A673 (cell line): ENCODE results near the gene UMAD1. TPM values are rescaled to one million over a fixed set of nuclear protein-coding genes. Genes with fewer than 3 reads are reported as not detected.

Experiments
- BruUV-seq: library from RNA; stranded (reverse); fragments of 400-500 nt; replicated peaks from 2 replicates; lab custom pipeline; 2021; lab: Mats Ljungman, UMichigan
- CTCF ChIA-PET: fragments of 300-600 bp; sonication (Branson Sonifier 250); formaldehyde crosslinking; loops from one replicate; lab custom pipeline; 2022; ENCODE audit warnings: antibody characterized with exemption; lab: Charles Lee
- POLR2A ChIA-PET: fragments of 300-600 bp; sonication (Branson Sonifier 250); formaldehyde crosslinking; loops from one replicate; lab custom pipeline; 2022; ENCODE audit warnings: antibody characterized with exemption; ENCODE audit not compliant: low non-redundant PET; lab: Charles Lee
- DNase-seq: peaks from one replicate; pipeline ENCODE4 v3.0.0-alpha.2; 2015; ENCODE audit warnings: low spot score
- H3K27ac ChIP-seq: fragments of 200-600 bp; sonication (generic); 2 replicates; pipeline ENCODE4 v1.5.1; 2016; ENCODE audit warnings: mixed run types, low read depth, mild to moderate bottlenecking, mixed read lengths, antibody characterized with exemption, low read length; ENCODE audit not compliant: poor library complexity, severe bottlenecking
- H3K27me3 ChIP-seq: fragments of 200-600 bp; sonication (generic); replicated peaks from 2 replicates; pipeline ENCODE4 v1.6.1; 2017; ENCODE audit warnings: mixed run types, low read depth, mild to moderate bottlenecking, mixed read lengths, antibody characterized with exemption, low read length; ENCODE audit not compliant: insufficient read depth, poor library complexity
- H3K36me3 ChIP-seq: fragments of 200-600 bp; sonication (generic); 2 replicates; pipeline ENCODE4 v1.6.1; 2016; ENCODE audit warnings: mixed run types, mild to moderate bottlenecking, mixed read lengths, antibody characterized with exemption, low read length; ENCODE audit not compliant: insufficient read depth, poor library complexity, severe bottlenecking
- H3K4me1 ChIP-seq: fragments of 200-600 bp; sonication (generic); 2 replicates; pipeline ENCODE4 v1.6.1; 2017; ENCODE audit warnings: mixed run types, mild to moderate bottlenecking, mixed read lengths, antibody characterized with exemption, low read length; ENCODE audit not compliant: insufficient read depth, poor library complexity, severe bottlenecking
- H3K4me3 ChIP-seq: fragments of 200-600 bp; sonication (generic); 2 replicates; pipeline ENCODE4 v1.5.1; 2016; ENCODE audit warnings: low read depth, mixed run types, mild to moderate bottlenecking, mixed read lengths, low read length; ENCODE audit not compliant: poor library complexity, severe bottlenecking
- H3K9me3 ChIP-seq: fragments of 200-600 bp; sonication (generic); 2 replicates; pipeline ENCODE4 v1.6.1; 2016; ENCODE audit warnings: mixed run types, low read depth, mild to moderate bottlenecking, mixed read lengths, antibody characterized with exemption, low read length; ENCODE audit not compliant: poor library complexity, severe bottlenecking
- CTCF ChIP-seq: fragments of 300-800, 200-600 bp; sonication (generic); conservative IDR thresholded peaks from 2 replicates; pipeline ENCODE4 v1.5.1; 2017; ENCODE audit warnings: low read depth, mild to moderate bottlenecking, antibody characterized with exemption, low read length, moderate library complexity, mixed read lengths
- EZH2 ChIP-seq: fragments of 200-600 bp; sonication (generic); IDR thresholded peaks from 2 replicates; pipeline ENCODE4 v1.6.1; 2017; ENCODE audit warnings: borderline replicate concordance, low read depth, mild to moderate bottlenecking, mixed read lengths, antibody characterized with exemption, low read length; ENCODE audit not compliant: poor library complexity, severe bottlenecking
- intact Hi-C: fragments of 100-400 bp; cut with micrococcal nuclease; formaldehyde crosslinking; loops from one replicate; pipeline ENCODE4 v1.10.0; 2022; ENCODE audit not compliant: unreplicated experiment
- total RNA-seq: library from RNA; stranded (reverse); gene quantifications from 2 replicates; pipeline ENCODE4 v1.2.3, GENCODE V29; 2021

UMAD1 gene
- total RNA-seq, 1 experiment from 2014 or later: 13.5 TPM

- Histone ChIP-seq H3K27me3 (no peaks in the 10 kb centered on the region), H3K4me1 (no peaks in the 10 kb centered on the region), H3K27ac (no peak overlapping the region), H3K36me3 (no peaks in the 10 kb centered on the region), H3K4me3 (no peak overlapping the region), H3K9me3 (no peaks in the 10 kb centered on the region)
- no TSS peak for BruUV-seq
- ChIA-PET POLR2A (no interaction called here), CTCF (no interaction called here)
- intact Hi-C loops: no loop called here
- TF ChIP-seq CTCF (no peak), EZH2 (no peak)
- DNase-seq: no peak
These were observed 174.8 kb downstream of the UMAD1 start for GRCh38 chr7:7815395-7815794.

GRCh38 chr7:7816084-7816483, 175.5 kb downstream of the UMAD1 start:
- CTCF ChIA-PET: no interaction called here

GRCh38 chr7:7816816-7817536, 176.4 kb downstream of the UMAD1 start:
- H3K4me1 ChIP-seq: no peaks in the 10 kb centered on the region
- ChIA-PET POLR2A (no interaction called here), CTCF (no interaction called here)
- H3K4me3 ChIP-seq: no peak overlapping the region
- no TSS peak for BruUV-seq
- intact Hi-C loops: no loop called here
- no peaks in the 10 kb centered on the region for H3K9me3 ChIP-seq
- no peak overlapping the region for H3K27ac ChIP-seq
- TF ChIP-seq CTCF (no peak), EZH2 (no peak)
- no peaks in the 10 kb centered on the region for H3K27me3 ChIP-seq
- no peaks in the 10 kb centered on the region for H3K36me3 ChIP-seq
- DNase-seq: no peak

More at GRCh38 chr7:7816084-7816483, 175.5 kb downstream of the UMAD1 start:
- Histone ChIP-seq H3K4me1 (no peaks in the 10 kb centered on the region), H3K4me3 (no peak overlapping the region), H3K27me3 (no peaks in the 10 kb centered on the region), H3K9me3 (no peaks in the 10 kb centered on the region), H3K36me3 (no peaks in the 10 kb centered on the region), H3K27ac (no peak overlapping the region)
- TF ChIP-seq EZH2: no peak
- TF ChIP-seq CTCF: no peak
- DNase-seq: no peak
- BruUV-seq: no TSS peak
- intact Hi-C loops: no loop called here
- POLR2A ChIA-PET: no interaction called here
